HepG2 (cell line): ENCODE results near the gene ARHGAP10. TPM values are rescaled to one million over a fixed set of nuclear protein-coding genes. Genes with fewer than 3 reads are reported as not detected.

Experiments used
- ATAC-seq: fragments of 200-7000 bp; cut with Tn5 transposase; 3 replicates; pipeline ENCODE4 v1.9.1; 2020; ENCODE audit warnings: mild to moderate bottlenecking, moderate library complexity
- BruUV-seq: library from RNA; stranded (reverse); fragments of 400-500 nt; replicated peaks from 2 replicates; lab custom pipeline; 2021; lab: Mats Ljungman, UMichigan
- CTCF ChIA-PET: fragments of 300-600 bp; formaldehyde crosslinking; extraction: SDS; loops from one replicate; lab custom pipeline; 2021; ENCODE audit warnings: low total read pairs, inconsistent platforms, low intra/inter-chr PET ratio; lab: Yijun Ruan, JAX
- POLR2A ChIA-PET: fragments of 350-600 bp; sonication (Branson Sonifier 250); formaldehyde crosslinking; loops from one replicate; lab custom pipeline; 2020; ENCODE audit warnings: antibody characterized with exemption, inconsistent platforms; lab: Yijun Ruan, JAX
- DNase-seq: peaks from one replicate; pipeline ENCODE4 v3.0.0-alpha.2; 2015; ENCODE audit warnings: low spot score
- FAIRE-seq: peaks from 3 replicates; lab custom pipeline; 2011; peaks lifted over from hg19 to GRCh38; lab: Jason Lieb, UNC
- H2AFZ ChIP-seq: one replicate; pipeline ENCODE4 v1.6.1; 2011; ENCODE audit warnings: low read length, inconsistent platforms
- H3K27ac ChIP-seq: fragments of 300-600 bp; 3 replicates; pipeline ENCODE4 v1.8.0; 2011; ENCODE audit warnings: mixed run types, mild to moderate bottlenecking, mixed read lengths, low read length, inconsistent platforms; ENCODE audit not compliant: insufficient read depth; ENCODE audit errors: extremely low read length
- H3K27me3 ChIP-seq, 2 experiments: fragments of 200-600 bp in 1 of 2; 2 replicates in 1 of 2; 3 replicates in 1 of 2; pipeline versions ENCODE4 v1.6.0 to v1.8.0; 2011; ENCODE audit warnings: low read length in 2 of 2, mild to moderate bottlenecking in 2 of 2, moderate library complexity in 2 of 2, inconsistent platforms in 1 of 2; ENCODE audit not compliant: insufficient read depth in 2 of 2, control insufficient read depth in 1 of 2
- H3K36me3 ChIP-seq, 2 experiments: fragments of 200-600 bp in 1 of 2; replicated peaks in 1 of 2; 2 replicates in 1 of 2; 3 replicates in 1 of 2; pipeline versions ENCODE4 v1.5.1 to v1.8.0; 2011; ENCODE audit warnings: low read length in 2 of 2, inconsistent platforms in 1 of 2; ENCODE audit not compliant: insufficient read depth in 2 of 2, control insufficient read depth in 1 of 2
- H3K4me1 ChIP-seq: 2 replicates; pipeline ENCODE4 v1.5.1; 2012; ENCODE audit warnings: low read length, inconsistent platforms; ENCODE audit not compliant: insufficient read depth
- H3K4me2 ChIP-seq: 2 replicates; pipeline ENCODE4 v1.6.0; 2011; ENCODE audit warnings: low read depth, low read length, inconsistent platforms
- H3K4me3 ChIP-seq, 3 experiments: fragments of 200-600 bp in 1 of 3; sonication (generic), shearing (Covaris generic) in 1 of 3; replicated peaks in 1 of 3; 2 replicates each; pipeline ENCODE4 v1.5.1; 2011 to 2016; ENCODE audit warnings: low read length in 3 of 3, inconsistent platforms in 2 of 3, low read depth in 2 of 3, mild to moderate bottlenecking in 2 of 3, control low read depth in 1 of 3, mixed read lengths in 1 of 3; ENCODE audit not compliant: insufficient read depth in 1 of 3
- H3K79me2 ChIP-seq: one replicate; pipeline ENCODE4 v1.6.1; 2011; ENCODE audit warnings: low read length, inconsistent platforms; ENCODE audit not compliant: insufficient read depth
- H3K9ac ChIP-seq: 2 replicates; pipeline ENCODE4 v1.6.0; 2011; ENCODE audit warnings: mild to moderate bottlenecking, low read depth, low read length, inconsistent platforms; ENCODE audit not compliant: insufficient read depth
- H3K9me3 ChIP-seq: 2 replicates; pipeline ENCODE4 v1.5.1; 2012; ENCODE audit warnings: mild to moderate bottlenecking, low read length
- H4K20me1 ChIP-seq: 2 replicates; pipeline ENCODE4 v1.6.0; 2011; ENCODE audit warnings: inconsistent platforms, mild to moderate bottlenecking, low read length, moderate library complexity; ENCODE audit not compliant: insufficient read depth
- ATF7 ChIP-seq, 2 experiments: fragments of 450-650 bp in 1 of 2; sonication (generic) in 1 of 2; formaldehyde crosslinking in 1 of 2; IDR thresholded peaks; 2 replicates each; pipeline versions ENCODE4 v1.4.0 to v1.6.1; 2016 to 2020; ENCODE audit warnings: antibody characterized with exemption in 1 of 2, mild to moderate bottlenecking in 1 of 2, missing genetic modification reagents in 1 of 2
- RBM22 ChIP-seq: fragments of 200-400 bp; formaldehyde crosslinking; optimal IDR thresholded peaks from 2 replicates; pipeline ENCODE3; 2017; ENCODE audit warnings: mild to moderate bottlenecking, low read length, moderate library complexity
- TCF12 ChIP-seq, 2 experiments: fragments of 450-650 bp in 1 of 2; sonication (generic) in 1 of 2; formaldehyde crosslinking in 1 of 2; IDR thresholded peaks; 2 replicates each; pipeline versions ENCODE4 v1.6.1 to v1.8.0; 2017 to 2022; ENCODE audit warnings: antibody characterized with exemption in 1 of 2, mild to moderate bottlenecking in 1 of 2, missing genetic modification reagents in 1 of 2, moderate library complexity in 1 of 2
- WGBS: methylation state at CpG from one replicate; pipeline ENCODE4 v1.1.6; 2017; ENCODE audit warnings: low lambda C conversion rate; 5-methylcytosine and 5-hydroxymethylcytosine counted together
- in situ Hi-C: cut with HindIII; loops from 2 replicates; pipeline ENCODE4 v1.10.0; 2017; ENCODE audit warnings: low pct_unique_long_range_greater_than_20kb; ENCODE audit not compliant: extremely low pct_ligation_motif_present
- intact Hi-C: fragments of 100-400 bp; cut with micrococcal nuclease; formaldehyde crosslinking; loops from one replicate; pipeline ENCODE4 v1.10.0; 2022; ENCODE audit not compliant: unreplicated experiment
- polyA plus RNA-seq, 8 experiments: library from polyadenylated mRNA; depleted of rRNA in 3 of 8; stranded (reverse) in 7 of 8; unstranded in 1 of 8; fragments of >200 nt; fragmentation: Illumina TruSeq in 4 of 8; extraction: Trizol in 4 of 8; gene quantifications; 2 replicates each; pipeline versions ENCODE4 v1.2.1 to v1.2.3, GENCODE V29; 2011 to 2016; ENCODE audit warnings: low read depth in 4 of 8, missing spikeins in 1 of 8, mixed read lengths in 1 of 8; ENCODE audit not compliant: insufficient read depth in 1 of 8
- total RNA-seq, 5 experiments: library from RNA; depleted of rRNA; stranded (reverse); fragments of >200 nt; fragmentation: Illumina TruSeq; extraction: Trizol; gene quantifications; 2 replicates each; pipeline ENCODE4 v1.2.3, GENCODE V29; 2016; ENCODE audit warnings: low read depth in 1 of 5
- TF ChIP-seq, protein P1 (sequence below): IDR thresholded peaks from 2 replicates; pipeline ENCODE4 v1.6.1; 2016; ENCODE audit warnings: control low read depth

ARHGAP10 gene
- total and polyA plus RNA-seq, 2 of the 13 experiments (the other 11 are each of a cell fraction or from before 2014, with no cell fraction given), result 0.45 to 1.6 TPM

DNA sequence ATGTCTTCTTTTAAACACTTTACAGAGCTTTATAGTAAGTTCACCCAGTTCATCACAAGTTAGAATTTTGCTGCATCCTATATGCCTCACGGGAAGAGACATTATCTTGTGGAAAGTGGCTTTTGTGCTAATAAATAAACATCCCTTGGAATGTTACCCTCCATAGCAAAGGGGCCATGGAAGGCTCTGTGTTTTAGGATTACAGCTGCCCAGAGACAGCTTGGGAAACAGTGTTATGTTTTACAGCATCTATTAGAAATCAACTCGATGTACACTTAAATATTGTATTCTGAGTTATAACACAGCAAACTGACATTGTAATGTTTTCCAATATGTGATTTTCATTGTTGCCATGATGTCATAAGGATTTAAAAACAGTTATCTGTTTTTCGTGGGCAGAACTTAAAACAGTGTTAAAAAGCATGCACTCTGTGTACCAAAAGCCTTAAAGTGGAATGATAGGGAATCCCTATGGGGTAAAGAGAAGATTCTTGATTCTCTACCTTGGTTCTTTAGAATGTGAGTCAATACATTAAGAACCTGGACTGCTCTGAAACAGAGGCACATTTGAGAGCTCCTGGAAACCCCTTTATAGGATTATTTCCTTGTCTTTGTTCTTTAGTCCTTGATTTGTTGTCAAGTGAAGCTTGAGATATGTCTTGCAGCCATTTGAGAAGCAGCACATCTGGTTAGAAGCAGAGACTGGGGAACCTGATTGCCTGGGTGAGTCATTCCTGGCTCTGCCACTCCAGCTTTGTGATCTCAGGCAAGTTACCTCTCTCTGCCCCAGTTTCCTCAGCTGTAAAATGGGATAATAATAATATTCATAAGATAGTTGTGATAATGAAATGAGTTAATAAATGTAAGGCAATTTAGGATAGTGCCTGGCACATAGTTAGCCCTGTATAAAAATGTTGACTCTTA, 41.6 kb downstream of the ARHGAP10 start:
- 46% methylated on average over 3 of the region's 3 CpGs for WGBS
- DNase-seq, result no peak
- Histone ChIP-seq H3K4me2 (no peak overlapping the region), H3K9me3 (no peaks in the 10 kb centered on the region), H3K27me3 (no peaks in the 10 kb centered on the region), H2AFZ (no peak overlapping the region), H3K79me2 (no peaks in the 10 kb centered on the region), H3K4me3 (no peak overlapping the region), H3K9ac (no peak overlapping the region), H3K4me1 (no peaks in the 10 kb centered on the region), H4K20me1 (no peaks in the 10 kb centered on the region), H3K27ac (no peak overlapping the region), H3K36me3 (no peaks in the 10 kb centered on the region)
- ATAC-seq, result no peak
- in situ Hi-C loops (no loop called here), intact Hi-C loops (no loop called here)
- no peak for FAIRE-seq
- POLR2A ChIA-PET, result no interaction called here
- no TSS peak for BruUV-seq
- CTCF ChIA-PET, result no interaction called here
- TF ChIP-seq, protein P1, sequence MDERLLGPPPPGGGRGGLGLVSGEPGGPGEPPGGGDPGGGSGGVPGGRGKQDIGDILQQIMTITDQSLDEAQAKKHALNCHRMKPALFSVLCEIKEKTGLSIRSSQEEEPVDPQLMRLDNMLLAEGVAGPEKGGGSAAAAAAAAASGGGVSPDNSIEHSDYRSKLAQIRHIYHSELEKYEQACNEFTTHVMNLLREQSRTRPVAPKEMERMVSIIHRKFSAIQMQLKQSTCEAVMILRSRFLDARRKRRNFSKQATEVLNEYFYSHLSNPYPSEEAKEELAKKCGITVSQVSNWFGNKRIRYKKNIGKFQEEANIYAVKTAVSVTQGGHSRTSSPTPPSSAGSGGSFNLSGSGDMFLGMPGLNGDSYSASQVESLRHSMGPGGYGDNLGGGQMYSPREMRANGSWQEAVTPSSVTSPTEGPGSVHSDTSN (CRISPR knock-in tag), result no peak
- TF ChIP-seq ATF7 (IDR thresholded peaks at IDR 0.05), result peak; percentile 22; the same call in 1 of the 2 replicates
- no peak for TF ChIP-seq ATF7 (CRISPR knock-in tag; IDR thresholded peaks at IDR 0.05)

DNA sequence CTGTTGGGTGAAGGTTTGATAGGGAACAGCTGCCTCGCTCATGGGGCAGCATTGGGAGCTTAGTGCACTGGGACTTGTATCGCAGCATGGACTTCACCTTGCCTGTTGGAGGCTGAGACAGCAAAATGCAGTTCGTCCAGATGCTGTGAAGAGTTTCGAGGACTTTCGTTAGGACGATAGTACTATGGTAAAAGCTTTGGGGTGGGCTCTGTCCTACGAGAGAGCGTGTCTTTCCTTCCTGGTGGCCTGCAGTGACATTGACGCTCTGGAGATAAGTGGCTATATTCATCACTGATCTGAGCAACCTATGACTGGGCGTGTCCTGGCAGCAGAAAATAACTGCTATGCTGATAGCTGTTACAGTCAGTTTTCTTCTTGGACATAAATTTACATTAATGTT, 44.8 kb downstream of the ARHGAP10 start:
- Histone ChIP-seq H3K27me3 (no peaks in the 10 kb centered on the region), H3K27ac (no peak overlapping the region), H3K36me3 (no peaks in the 10 kb centered on the region), H3K9ac (no peak overlapping the region), H3K4me3 (no peak overlapping the region), H3K4me2 (no peak overlapping the region), H2AFZ (no peak overlapping the region), H3K9me3 (no peaks in the 10 kb centered on the region), H4K20me1 (no peaks in the 10 kb centered on the region), H3K79me2 (no peaks in the 10 kb centered on the region), H3K4me1 (no peaks in the 10 kb centered on the region)
- WGBS, result 73% methylated on average over 6 of the region's 10 CpGs
- no peak for DNase-seq
- TF ChIP-seq RBM22, result no peak
- TF ChIP-seq TCF12 (IDR thresholded peaks at IDR 0.05), result no peak
- TF ChIP-seq TCF12 (CRISPR knock-in tag; IDR thresholded peaks at IDR 0.05), result no peak
- ChIA-PET CTCF (no interaction called here), POLR2A (no interaction called here)
- intact Hi-C loops (no loop called here), in situ Hi-C loops (no loop called here)
- FAIRE-seq, result no peak
- no TSS peak for BruUV-seq
- no peak for ATAC-seq
